IPS-18c (cell line): ENCODE measurements around the gene SLC44A5.
"Not testable (repeated sequence)": the region's sequence is repeated elsewhere in the genome, so short reads cannot be mapped to it uniquely, and the experiment has no call there.

Source experiments
- H3K4me3 ChIP-seq: 2 replicates; pipeline ENCODE4 v1.7.0; 2013; ENCODE audit warnings: low read depth, mild to moderate bottlenecking, low read length, moderate library complexity; ENCODE audit not compliant: insufficient read depth
- H3K9me3 ChIP-seq: one replicate; pipeline ENCODE4 v1.6.1; 2013; ENCODE audit warnings: mild to moderate bottlenecking, low read length, moderate library complexity; ENCODE audit not compliant: control insufficient read depth, insufficient read depth

The SLC44A5 gene

GRCh38 chr1:75220072-75220471 is 390.8 kb downstream of the SLC44A5 start:
- Histone ChIP-seq H3K9me3 (no peaks in the 10 kb centered on the region), H3K4me3 (no peak overlapping the region)

GRCh38 chr1:75214017-75214416 is 396.9 kb downstream of the SLC44A5 start:
- no peaks in the 10 kb centered on the region for H3K9me3 ChIP-seq

GRCh38 chr1:75211648-75212047 is 399.3 kb downstream of the SLC44A5 start:
- Histone ChIP-seq H3K4me3 (no peak overlapping the region), H3K9me3 (no peaks in the 10 kb centered on the region)

More at GRCh38 chr1:75214017-75214416, 396.9 kb downstream of the SLC44A5 start:
- H3K4me3 ChIP-seq: no peak overlapping the region

DNA sequence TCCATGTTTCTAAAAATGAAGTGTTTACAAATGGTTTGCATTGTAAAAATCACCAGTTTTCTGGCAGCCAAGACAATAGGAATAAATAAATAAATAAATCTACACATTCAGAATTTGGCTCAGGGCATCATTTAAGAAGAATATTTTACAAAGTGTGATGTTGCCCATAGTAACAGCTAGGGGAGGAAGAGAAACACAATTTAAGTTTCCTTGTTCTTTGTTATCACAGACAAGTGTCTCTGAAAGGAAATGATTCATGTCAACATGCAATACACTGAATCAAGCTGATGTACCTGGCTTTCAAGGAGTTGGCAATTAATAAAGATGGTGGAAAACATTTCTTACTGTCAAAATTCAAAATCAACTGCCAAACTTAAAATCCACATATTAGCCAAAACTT is 402.1 kb downstream of the SLC44A5 start:
- Histone ChIP-seq H3K9me3 (no peaks in the 10 kb centered on the region), H3K4me3 (no peak overlapping the region)

- no peaks in the 10 kb centered on the region for H3K9me3 ChIP-seq
- H3K4me3 ChIP-seq: no peak overlapping the region
Measured at GRCh38 chr1:75203415-75204277, 407.3 kb downstream of the SLC44A5 start.

DNA sequence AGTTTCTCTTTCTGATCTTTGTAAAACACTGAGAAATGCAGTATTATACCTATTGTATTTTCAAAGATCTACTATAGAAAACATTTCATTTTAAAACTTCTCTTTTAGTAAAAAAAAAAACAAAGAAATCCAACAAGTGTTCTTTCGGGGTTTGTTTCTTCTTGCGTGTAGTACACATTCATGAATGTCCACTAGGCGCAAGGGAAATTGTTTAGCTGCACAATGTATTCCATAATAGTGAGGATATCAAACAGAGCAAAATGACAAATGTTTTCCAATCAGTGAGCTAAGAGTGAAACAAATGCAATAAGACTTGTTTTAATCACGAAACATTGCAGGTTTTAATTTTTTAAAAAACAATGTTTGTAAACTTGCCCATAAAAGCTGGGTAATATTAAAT is 408.2 kb downstream of the SLC44A5 start:
- Histone ChIP-seq H3K9me3 (no peaks in the 10 kb centered on the region), H3K4me3 (no peak overlapping the region)

GRCh38 chr1:75198761-75199160 is 412.2 kb downstream of the SLC44A5 start:
- no peaks in the 10 kb centered on the region for H3K9me3 ChIP-seq
- H3K4me3 ChIP-seq: no peak overlapping the region

DNA sequence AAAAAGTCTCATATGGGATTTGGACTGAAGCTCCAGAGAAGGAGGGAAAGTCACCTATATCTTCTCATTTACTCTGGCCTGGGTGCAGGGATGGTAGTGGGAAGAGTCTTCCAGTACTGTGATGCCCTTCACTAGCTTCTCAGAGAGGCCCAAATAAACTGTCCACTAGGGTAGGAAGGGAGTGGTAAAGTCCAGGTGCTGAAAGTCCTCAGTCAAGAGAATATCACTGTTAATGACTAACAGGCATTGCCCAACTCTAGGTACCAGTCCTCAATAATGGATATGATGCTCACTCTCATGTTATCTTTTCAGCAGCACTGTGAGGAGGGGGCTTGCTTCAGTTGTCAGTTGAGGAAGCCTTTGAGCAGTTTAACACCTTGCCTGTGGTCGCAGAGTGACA is 412.8 kb downstream of the SLC44A5 start:
- Histone ChIP-seq H3K9me3 (no peaks in the 10 kb centered on the region), H3K4me3 (no peak overlapping the region)

DNA sequence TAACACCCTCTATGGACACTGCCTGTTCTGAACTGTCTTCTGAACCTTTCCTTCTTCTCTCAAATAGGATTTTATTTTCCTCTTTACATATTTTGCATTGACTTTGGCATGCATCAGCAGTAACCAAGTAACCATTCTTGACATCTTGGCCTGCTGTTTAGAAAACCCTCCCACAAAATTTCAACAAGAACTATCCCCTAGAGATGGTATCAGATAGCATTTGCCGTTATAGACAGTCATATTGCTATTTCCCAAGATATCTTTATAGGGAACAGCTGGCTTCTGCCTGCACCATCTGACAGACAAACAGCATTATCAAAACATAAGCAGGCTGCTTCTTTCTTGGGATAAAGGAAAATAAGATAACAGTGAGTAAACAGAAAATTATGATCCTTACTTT is 422.0 kb downstream of the SLC44A5 start:
- Histone ChIP-seq H3K4me3 (no peak overlapping the region), H3K9me3 (peaks cover 2% of the 10 kb centered on the region)

- not testable (repeated sequence) for H3K4me3 ChIP-seq
Measured at GRCh38 chr1:75181214-75181955, 429.5 kb downstream of the SLC44A5 start.

GRCh38 chr1:75174031-75174760 is 436.7 kb downstream of the SLC44A5 start:
- H3K4me3 ChIP-seq: no peak overlapping the region
- H3K9me3 ChIP-seq: no peaks in the 10 kb centered on the region

More at GRCh38 chr1:75181214-75181955, 429.5 kb downstream of the SLC44A5 start:
- H3K9me3 ChIP-seq: not testable (repeated sequence)

DNA sequence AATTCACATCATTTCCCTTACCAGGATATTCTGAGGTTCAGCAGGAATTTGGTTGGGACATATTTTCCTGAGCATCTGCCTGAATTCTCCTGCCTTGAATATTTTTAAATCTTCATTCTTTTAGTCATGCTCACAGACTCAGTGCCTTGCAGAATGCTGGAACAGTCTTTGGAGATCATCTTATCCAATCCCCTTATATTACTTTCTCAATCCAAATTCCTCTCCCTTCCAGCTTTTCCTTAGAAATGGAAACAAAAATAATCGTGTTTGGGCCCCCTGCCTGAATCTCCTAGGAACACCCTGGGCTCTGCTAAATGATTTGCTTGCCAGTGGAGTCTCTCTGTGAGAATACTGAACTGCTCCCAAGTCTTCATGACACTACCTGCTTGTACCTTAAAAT is 438.4 kb downstream of the SLC44A5 start:
- Histone ChIP-seq H3K4me3 (no peak overlapping the region), H3K9me3 (no peaks in the 10 kb centered on the region)

DNA sequence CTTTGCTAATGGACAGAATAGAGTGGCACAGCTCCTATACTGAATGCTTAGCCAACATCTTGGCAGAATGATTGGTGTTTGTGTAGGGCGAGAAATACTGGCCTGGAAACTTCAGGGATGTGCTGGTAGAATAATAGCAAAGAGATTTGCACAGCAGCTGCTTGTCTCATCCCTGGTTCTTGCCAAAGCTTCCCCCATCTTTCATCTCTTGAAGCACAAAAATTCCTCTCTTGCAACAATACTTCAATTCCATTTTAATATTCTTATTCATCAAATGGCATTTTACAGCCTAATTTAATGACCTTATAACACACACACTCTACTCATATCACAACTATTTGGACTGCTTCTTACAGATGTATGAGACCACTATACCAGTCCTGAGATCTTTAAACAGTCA is 439.0 kb downstream of the SLC44A5 start:
- H3K4me3 ChIP-seq: no peak overlapping the region
- no peaks in the 10 kb centered on the region for H3K9me3 ChIP-seq

DNA sequence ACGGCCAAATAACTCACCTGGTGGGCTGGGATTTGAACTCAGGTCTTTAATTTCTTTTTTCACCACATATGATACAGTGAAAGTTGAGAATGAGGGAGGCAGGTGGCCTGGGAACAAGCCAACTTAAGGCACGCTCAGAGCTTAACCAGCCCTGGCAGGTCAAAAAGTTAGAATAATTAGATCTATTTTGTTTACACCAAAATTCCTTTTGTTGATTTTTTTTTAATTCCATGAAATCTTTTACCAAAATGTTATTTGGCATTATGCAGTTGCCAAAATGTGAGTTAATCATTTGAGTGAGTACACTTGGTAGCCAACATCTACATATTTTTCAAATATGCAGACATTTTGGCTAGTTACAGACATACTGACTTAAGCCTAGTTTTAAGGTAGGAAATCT is 439.9 kb downstream of the SLC44A5 start:
- Histone ChIP-seq H3K4me3 (no peak overlapping the region), H3K9me3 (no peaks in the 10 kb centered on the region)

GRCh38 chr1:75170011-75170410 is 440.9 kb downstream of the SLC44A5 start:
- Histone ChIP-seq H3K9me3 (no peaks in the 10 kb centered on the region), H3K4me3 (no peak overlapping the region)

- no peak overlapping the region for H3K4me3 ChIP-seq
Measured at GRCh38 chr1:75166821-75167220, 444.1 kb downstream of the SLC44A5 start.

GRCh38 chr1:75165264-75165663 is 445.6 kb downstream of the SLC44A5 start:
- Histone ChIP-seq H3K4me3 (no peak overlapping the region), H3K9me3 (no peaks in the 10 kb centered on the region)

More at GRCh38 chr1:75166821-75167220, 444.1 kb downstream of the SLC44A5 start:
- no peaks in the 10 kb centered on the region for H3K9me3 ChIP-seq

GRCh38 chr1:75159154-75159553 is 451.8 kb downstream of the SLC44A5 start:
- no peaks in the 10 kb centered on the region for H3K9me3 ChIP-seq
- H3K4me3 ChIP-seq: no peak overlapping the region
